ENCODE results near the gene CAMK4.

DNA sequence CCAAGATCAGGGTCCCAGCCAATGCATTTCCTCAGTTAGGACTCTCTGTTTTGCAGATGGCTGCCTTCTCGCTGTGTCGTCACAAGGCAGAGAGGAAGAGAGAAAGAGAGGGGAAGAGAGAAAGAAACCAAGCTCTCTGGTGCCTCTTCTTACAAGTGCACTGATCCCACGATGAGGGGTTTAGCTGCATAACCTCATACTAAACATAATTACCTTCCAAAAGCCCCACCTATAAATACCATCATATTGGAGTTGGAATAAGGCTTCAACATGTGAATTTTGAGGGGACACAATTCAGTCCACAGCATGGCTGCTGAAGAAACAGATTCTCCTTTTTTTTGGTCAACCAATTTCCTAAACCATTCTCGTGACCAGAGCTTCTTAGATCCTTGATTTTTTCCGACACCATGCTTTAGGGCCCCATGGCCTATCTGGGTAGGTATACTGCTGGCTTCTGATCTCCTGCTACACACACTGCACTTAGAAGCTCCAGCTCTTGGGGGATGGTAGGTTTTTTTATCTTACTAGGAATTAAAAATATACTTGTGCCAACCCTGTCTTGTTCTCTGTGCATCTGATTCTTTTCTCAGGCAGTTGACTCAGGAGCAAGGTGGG lies 5.1 kb downstream of the CAMK4 start:
- TF ChIP-seq POLR2AphosphoS5 (IDR thresholded peaks at IDR 0.05; ENCODE audit: low read depth) (no peak), JUNB (IDR thresholded peaks at IDR 0.05; ENCODE audit: unreplicated experiment) (no peak)
- TF ChIP-seq, protein P1, sequence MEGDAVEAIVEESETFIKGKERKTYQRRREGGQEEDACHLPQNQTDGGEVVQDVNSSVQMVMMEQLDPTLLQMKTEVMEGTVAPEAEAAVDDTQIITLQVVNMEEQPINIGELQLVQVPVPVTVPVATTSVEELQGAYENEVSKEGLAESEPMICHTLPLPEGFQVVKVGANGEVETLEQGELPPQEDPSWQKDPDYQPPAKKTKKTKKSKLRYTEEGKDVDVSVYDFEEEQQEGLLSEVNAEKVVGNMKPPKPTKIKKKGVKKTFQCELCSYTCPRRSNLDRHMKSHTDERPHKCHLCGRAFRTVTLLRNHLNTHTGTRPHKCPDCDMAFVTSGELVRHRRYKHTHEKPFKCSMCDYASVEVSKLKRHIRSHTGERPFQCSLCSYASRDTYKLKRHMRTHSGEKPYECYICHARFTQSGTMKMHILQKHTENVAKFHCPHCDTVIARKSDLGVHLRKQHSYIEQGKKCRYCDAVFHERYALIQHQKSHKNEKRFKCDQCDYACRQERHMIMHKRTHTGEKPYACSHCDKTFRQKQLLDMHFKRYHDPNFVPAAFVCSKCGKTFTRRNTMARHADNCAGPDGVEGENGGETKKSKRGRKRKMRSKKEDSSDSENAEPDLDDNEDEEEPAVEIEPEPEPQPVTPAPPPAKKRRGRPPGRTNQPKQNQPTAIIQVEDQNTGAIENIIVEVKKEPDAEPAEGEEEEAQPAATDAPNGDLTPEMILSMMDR (conservative IDR thresholded peaks at IDR 0.05; ENCODE audit: low read depth in 2 of 2) = no peak
